Measurements from ENCODE around the gene CEP72.
A peak's percentile ranks its signal among the peaks of the same experiment; 100 is the strongest.
"Not testable (repeated sequence)": the region's sequence is repeated elsewhere in the genome, so short reads cannot be mapped to it uniquely, and the experiment has no call there.

The CEP72 gene

GRCh38 chr5:611731-612486 lies at the start of gene CEP72:
TSS of gene CEP72 (plus strand) at chr5:612340. CDS start at chr5:612362, 22 bp downstream.
- peak; percentile 87 to 89 for DNase-seq (ENCODE audit: low read depth in 2 of 2)

GRCh38 chr5:565782-566440 lies 46.2 kb upstream of the CEP72 start:
- DNase-seq (ENCODE audit: low read depth in 2 of 2), result no peak

DNA sequence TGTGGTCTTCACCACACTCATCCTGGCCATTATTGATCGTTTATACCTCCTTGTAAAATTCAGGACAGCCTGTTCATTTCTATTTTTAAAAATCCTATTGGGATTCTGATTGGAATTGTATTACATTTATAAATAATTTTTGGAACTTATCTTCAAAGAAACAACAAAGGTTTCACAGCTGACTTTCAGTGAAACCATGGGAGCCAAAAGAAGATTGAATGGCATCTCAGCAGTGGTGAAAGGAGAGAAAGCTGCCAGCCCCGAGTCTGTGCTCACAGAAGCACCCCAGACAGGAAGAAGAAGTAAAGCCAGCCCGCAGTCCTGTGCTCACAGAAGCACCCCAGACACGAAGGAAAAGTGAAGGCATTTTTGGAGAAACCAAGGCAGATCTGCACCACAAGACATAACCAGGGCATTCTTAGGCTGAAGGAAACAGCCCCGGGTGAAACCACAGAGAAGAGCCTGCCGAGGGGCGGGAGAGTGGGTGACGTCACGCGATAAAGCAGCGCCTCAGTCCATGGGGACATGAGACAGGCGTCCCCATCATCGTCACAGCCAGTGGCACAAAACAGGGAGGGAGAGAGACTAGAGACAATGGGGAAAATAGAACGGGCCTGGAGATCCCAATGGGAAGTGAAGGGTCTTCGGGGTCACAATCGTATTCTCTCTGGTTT lies 45.4 kb upstream of the CEP72 start:
- DNase-seq (ENCODE audit: low read depth in 2 of 2), result no peak

- no peak for DNase-seq (ENCODE audit: low read depth in 2 of 2)
Measured at GRCh38 chr5:567664-568060, 44.5 kb upstream of the CEP72 start.

DNA sequence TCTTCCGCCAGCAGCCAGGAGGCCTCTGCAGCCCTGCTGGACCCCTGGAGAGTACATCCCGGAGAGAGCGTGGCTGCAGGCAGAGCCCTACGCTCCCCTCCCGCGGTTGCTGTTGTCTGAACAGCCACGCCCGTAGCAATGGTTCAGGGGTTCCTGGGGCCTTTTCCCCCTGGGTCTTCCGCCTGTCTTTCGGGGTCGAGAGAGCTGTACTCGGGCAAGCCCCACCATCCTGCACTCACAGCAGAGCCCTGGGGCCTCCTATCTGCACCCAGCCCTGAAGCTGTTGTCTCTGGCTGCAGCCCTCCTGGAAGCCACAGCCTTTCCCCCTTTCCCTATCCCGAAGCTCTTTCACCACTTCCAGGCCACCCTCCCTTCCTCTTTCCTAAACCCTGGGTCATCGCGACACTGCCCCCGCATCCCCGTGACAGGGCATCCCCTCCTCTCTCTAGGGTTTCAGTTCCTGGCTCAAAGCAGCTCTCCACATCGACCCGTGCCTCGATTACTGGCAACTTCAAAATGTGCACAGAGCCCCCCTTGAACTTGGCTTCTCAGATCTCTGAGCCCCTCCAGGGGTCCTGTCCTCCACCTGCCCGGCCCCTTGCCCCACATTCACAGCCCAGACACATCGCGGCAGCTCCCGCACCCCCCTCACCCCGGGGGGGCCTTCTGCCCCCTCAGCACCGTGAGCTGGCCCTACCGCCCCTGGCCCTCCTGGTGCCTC lies 43.9 kb upstream of the CEP72 start:
- DNase-seq (ENCODE audit: low read depth in 2 of 2), result no peak

- no peak for DNase-seq (ENCODE audit: low read depth in 2 of 2)
Measured at GRCh38 chr5:568809-569208, 43.3 kb upstream of the CEP72 start.

- DNase-seq (ENCODE audit: low read depth in 2 of 2), result no peak
Measured at GRCh38 chr5:569358-569867, 42.7 kb upstream of the CEP72 start.

- no peak for DNase-seq (ENCODE audit: low read depth in 2 of 2)
Measured at GRCh38 chr5:569868-570361, 42.2 kb upstream of the CEP72 start.

GRCh38 chr5:570446-570845 lies 41.7 kb upstream of the CEP72 start:
- no peak for DNase-seq (ENCODE audit: low read depth in 2 of 2)

DNA sequence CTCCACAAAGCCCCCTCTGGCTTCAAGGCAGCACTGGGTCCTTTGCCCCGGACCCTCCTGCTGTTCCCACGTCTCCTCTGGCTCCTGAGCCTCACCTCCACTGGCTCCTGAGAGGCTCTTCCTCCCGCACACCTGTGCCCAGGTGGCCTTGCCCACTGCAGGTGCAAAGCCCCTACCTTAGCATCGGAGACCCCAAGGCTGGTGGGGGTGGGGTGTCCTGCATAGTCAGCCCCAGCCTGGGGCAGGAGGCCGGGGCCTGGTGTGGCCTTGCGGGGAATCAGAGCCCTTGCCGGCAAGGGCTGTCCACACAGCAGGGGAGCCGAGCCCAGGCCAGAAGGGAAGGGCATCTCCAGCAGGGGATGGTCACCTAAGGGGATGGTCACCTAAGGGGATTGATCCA lies 41.3 kb upstream of the CEP72 start:
- DNase-seq (ENCODE audit: low read depth in 2 of 2), result no peak

DNA sequence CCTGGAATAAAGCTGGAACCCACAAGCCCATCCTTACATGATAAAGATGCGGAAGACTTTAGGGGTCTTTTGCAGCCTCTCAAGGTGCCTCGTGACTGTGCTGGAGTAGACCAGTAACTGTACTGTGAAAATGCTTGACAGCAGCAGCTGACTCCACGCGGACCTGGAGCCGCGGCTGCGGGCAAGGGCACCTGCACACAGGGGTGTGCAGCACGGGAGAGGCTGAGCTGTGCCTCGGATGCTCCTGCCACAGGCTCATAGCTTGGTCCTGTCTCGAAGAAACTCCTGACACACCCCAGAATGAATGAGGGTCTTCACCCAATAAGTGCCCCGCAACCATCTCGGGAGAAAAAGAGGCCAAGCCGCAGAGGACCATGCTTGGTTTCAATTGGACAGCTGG lies 40.3 kb upstream of the CEP72 start:
- no peak for DNase-seq (ENCODE audit: low read depth in 2 of 2)

DNA sequence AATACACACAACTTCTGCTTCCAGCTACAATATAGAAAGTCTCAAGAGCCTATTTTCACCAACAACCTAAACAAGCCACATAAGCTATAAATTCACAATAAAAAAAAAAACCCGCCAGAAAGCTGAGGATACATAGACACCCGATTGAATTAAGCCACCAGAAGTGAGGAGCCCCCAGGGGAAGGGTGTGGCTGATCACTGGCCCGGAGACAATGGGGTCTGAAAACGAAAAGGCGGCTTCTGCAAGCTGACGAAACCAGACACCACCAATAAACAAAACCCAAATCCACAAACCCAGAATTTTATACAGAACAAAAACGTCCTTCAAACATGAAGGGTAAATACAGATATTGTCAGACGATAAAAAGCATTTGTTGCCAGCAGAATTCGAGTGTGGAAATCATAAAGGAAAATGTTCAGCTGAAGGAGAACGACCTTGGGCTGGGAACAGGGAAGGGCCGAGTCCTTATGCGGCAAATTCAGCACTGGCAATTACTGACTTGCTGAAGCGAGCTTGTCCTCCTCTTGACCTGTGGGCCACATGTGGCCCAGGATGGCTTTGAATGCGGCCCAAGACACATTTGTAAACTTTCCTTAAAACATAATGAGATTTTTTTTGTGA lies 39.6 kb upstream of the CEP72 start:
- no peak for DNase-seq (ENCODE audit: low read depth in 2 of 2)

GRCh38 chr5:573206-573605 lies 38.9 kb upstream of the CEP72 start:
- no peak for DNase-seq (ENCODE audit: low read depth in 2 of 2)

- DNase-seq (ENCODE audit: low read depth in 2 of 2), result no peak
Measured at GRCh38 chr5:573976-574375, 38.2 kb upstream of the CEP72 start.

DNA sequence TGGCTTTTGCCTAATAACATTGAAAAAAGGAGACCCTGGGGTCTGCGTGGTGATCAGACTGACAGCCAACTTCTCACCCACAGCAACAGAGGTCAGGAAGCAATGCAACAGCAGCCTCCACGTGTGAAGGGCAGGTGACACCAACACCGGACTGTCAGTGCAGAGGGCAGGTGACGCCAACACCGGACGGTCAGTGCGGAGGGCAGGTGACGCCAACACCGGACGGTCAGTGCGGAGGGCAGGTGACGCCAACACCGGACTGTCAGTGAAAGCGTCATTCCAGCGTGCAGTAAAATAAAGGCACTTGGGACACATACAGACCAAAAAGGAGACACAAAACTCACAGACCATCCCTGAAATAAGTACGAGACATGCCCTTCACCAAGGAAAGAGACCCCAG lies 37.2 kb upstream of the CEP72 start:
- DNase-seq (ENCODE audit: low read depth in 2 of 2), result no peak

GRCh38 chr5:575636-576035 lies 36.5 kb upstream of the CEP72 start:
- no peak for DNase-seq (ENCODE audit: low read depth in 2 of 2)

GRCh38 chr5:577214-577613 lies 34.9 kb upstream of the CEP72 start:
- DNase-seq (ENCODE audit: low read depth in 2 of 2), result not testable (repeated sequence)

- DNase-seq (ENCODE audit: low read depth in 2 of 2), result no peak
Measured at GRCh38 chr5:577800-578199, 34.3 kb upstream of the CEP72 start.

GRCh38 chr5:579211-579610 lies 32.9 kb upstream of the CEP72 start:
- DNase-seq (ENCODE audit: low read depth in 2 of 2), result no peak

DNA sequence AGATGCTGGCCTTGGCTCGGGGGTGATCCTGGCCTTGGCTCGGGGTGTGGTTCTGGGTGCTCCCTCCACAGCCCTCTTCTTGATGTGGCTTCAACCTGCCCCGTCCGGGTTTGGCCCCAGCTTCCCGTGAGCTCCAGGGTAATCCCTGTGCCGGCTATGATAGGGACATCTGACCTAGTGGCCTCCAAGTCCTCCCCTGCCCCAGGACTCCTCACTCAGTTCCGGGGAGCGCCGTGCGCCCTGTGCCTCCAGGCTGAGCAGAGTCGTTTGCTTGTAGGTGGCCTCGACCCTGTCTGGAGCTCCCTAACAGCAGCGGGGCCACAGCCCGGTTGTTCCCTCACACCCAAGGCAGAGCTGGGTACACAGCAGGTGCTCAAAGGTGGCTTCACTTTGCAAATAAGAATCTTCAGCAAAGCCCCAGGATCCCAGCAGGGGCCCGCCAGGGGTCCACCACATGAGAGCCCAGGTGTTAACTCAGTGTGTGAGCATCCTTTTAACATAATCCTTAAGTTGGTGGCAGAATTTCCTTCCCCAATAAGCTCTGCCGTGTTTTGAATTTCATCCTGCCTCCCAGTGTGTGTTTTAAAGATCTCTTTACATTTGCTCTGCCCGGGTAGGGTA lies 32.3 kb upstream of the CEP72 start:
- DNase-seq (ENCODE audit: low read depth in 2 of 2), result no peak

GRCh38 chr5:580436-580835 lies 31.7 kb upstream of the CEP72 start:
- no peak for DNase-seq (ENCODE audit: low read depth in 2 of 2)
